K562 (cell line): Measurements from ENCODE around the gene PTK6. TPM values are rescaled to one million over a fixed set of nuclear protein-coding genes. Genes with fewer than 3 reads are reported as not detected.
A peak's percentile ranks its signal among the peaks of the same experiment; 100 is the strongest.

ENCODE experiments used
- ATAC-seq: fragments of 200-7000 bp; cut with Tn5 transposase; 3 replicates; pipeline ENCODE4 v1.9.1; 2020; ENCODE audit warnings: moderate library complexity
- BruUV-seq: library from RNA; stranded (reverse); fragments of 400-500 nt; replicated peaks from 2 replicates; lab custom pipeline; 2021; lab: Mats Ljungman, UMichigan
- CTCF ChIA-PET: fragments of 300-600 bp; formaldehyde crosslinking; extraction: SDS; loops from one replicate; lab custom pipeline; 2021; ENCODE audit warnings: low intra/inter-chr PET ratio; lab: Yijun Ruan, JAX
- POLR2A ChIA-PET: fragments of 300-600, 350-650 bp; sonication (Branson Sonifier 250); formaldehyde crosslinking; extraction: SDS; loops from one replicate; lab custom pipeline; 2021; ENCODE audit warnings: antibody characterized with exemption, inconsistent platforms; lab: Yijun Ruan, JAX
- DNase-seq, 4 experiments: peaks; one replicate each; pipeline versions ENCODE4 v3.0.0 to v3.0.0-alpha.2; 2011 to 2018; ENCODE audit warnings: low spot score in 3 of 4, mixed read lengths in 3 of 4; ENCODE audit errors: extremely low read depth in 1 of 4
- FAIRE-seq: peaks from 2 replicates; lab custom pipeline; 2011; peaks lifted over from hg19 to GRCh38; lab: Jason Lieb, UNC
- H2AFZ ChIP-seq: 2 replicates; pipeline ENCODE4 v1.6.0; 2011; ENCODE audit warnings: low read depth, low read length, control low read depth, inconsistent platforms
- H3K27ac ChIP-seq: fragments of 200-600 bp; 3 replicates; pipeline ENCODE4 v1.8.0; 2011; ENCODE audit warnings: low read depth, mild to moderate bottlenecking, control low read depth, inconsistent platforms, low read length, moderate library complexity, mixed read lengths; ENCODE audit errors: extremely low read depth
- H3K27me3 ChIP-seq, 2 experiments: fragments of 300-600 bp in 1 of 2; 2 replicates in 1 of 2; 3 replicates in 1 of 2; pipeline versions ENCODE4 v1.6.0 to v1.8.0; 2011; ENCODE audit warnings: inconsistent platforms in 2 of 2, low read length in 2 of 2, mild to moderate bottlenecking in 1 of 2, mixed read lengths in 1 of 2, moderate library complexity in 1 of 2; ENCODE audit not compliant: control insufficient read depth in 2 of 2, insufficient read depth in 2 of 2
- H3K36me3 ChIP-seq: fragments of 300-600 bp; 3 replicates; pipeline ENCODE4 v1.8.0; 2011; ENCODE audit warnings: mild to moderate bottlenecking, low read length, inconsistent platforms; ENCODE audit not compliant: control insufficient read depth, insufficient read depth
- H3K4me1 ChIP-seq, 2 experiments: fragments of 200-600 bp in 1 of 2; replicated peaks in 1 of 2; 2 replicates in 1 of 2; 3 replicates in 1 of 2; pipeline versions ENCODE4 v1.5.1 to v1.8.0; 2011; ENCODE audit warnings: inconsistent platforms in 2 of 2, low read length in 2 of 2, mild to moderate bottlenecking in 1 of 2, mixed read lengths in 1 of 2, moderate library complexity in 1 of 2; ENCODE audit not compliant: control insufficient read depth in 2 of 2, insufficient read depth in 2 of 2
- H3K4me2 ChIP-seq: 2 replicates; pipeline ENCODE4 v1.6.1; 2011; ENCODE audit warnings: low read length, control low read depth, inconsistent platforms, mixed read lengths; ENCODE audit not compliant: insufficient read depth
- H3K4me3 ChIP-seq: fragments of 200-600 bp; sonication (generic), shearing (Covaris generic); 2 replicates; pipeline ENCODE4 v1.5.1; 2016; ENCODE audit warnings: control low read depth, inconsistent platforms
- H3K79me2 ChIP-seq: fragments of 200-600 bp; 3 replicates; pipeline ENCODE4 v1.8.0; 2011; ENCODE audit warnings: low read length, inconsistent platforms; ENCODE audit not compliant: control insufficient read depth, insufficient read depth
- H3K9ac ChIP-seq, 2 experiments: 2 replicates each; pipeline versions ENCODE4 v1.6.0 to v1.6.1; 2011; ENCODE audit warnings: low read depth in 2 of 2, low read length in 2 of 2, control low read depth in 1 of 2, inconsistent platforms in 1 of 2, mild to moderate bottlenecking in 1 of 2, mixed read lengths in 1 of 2; ENCODE audit not compliant: insufficient read depth in 1 of 2
- H3K9me1 ChIP-seq: one replicate; pipeline ENCODE4 v1.6.0; 2011; ENCODE audit warnings: inconsistent platforms, mild to moderate bottlenecking, low read length, moderate library complexity; ENCODE audit not compliant: control insufficient read depth, insufficient read depth
- H3K9me3 ChIP-seq: replicated peaks from 2 replicates; pipeline ENCODE4 v1.5.1; 2011; ENCODE audit warnings: low read depth, low read length, inconsistent platforms; ENCODE audit not compliant: control insufficient read depth, insufficient read depth
- H4K20me1 ChIP-seq: replicated peaks from 2 replicates; pipeline ENCODE4 v1.6.1; 2011; ENCODE audit warnings: low read length, inconsistent platforms, mixed read lengths; ENCODE audit not compliant: control insufficient read depth, insufficient read depth
- ESRRA ChIP-seq: fragments of 450-650 bp; IDR thresholded peaks from 2 replicates; pipeline ENCODE4 v1.6.1; 2014; ENCODE audit warnings: low read depth, mild to moderate bottlenecking, moderate library complexity, borderline replicate concordance
- ETS2 ChIP-seq: IDR thresholded peaks from 2 replicates; pipeline ENCODE4 v1.6.1; 2016; ENCODE audit warnings: borderline replicate concordance, missing genetic modification characterization, mild to moderate bottlenecking, moderate library complexity, missing compliant biosample characterization; ENCODE audit not compliant: poor library complexity, severe bottlenecking
- HDAC8 ChIP-seq: fragments of 450-650 bp; IDR thresholded peaks from 2 replicates; pipeline ENCODE4 v1.6.1; 2016; ENCODE audit warnings: mild to moderate bottlenecking, missing genetic modification characterization, moderate library complexity, missing compliant biosample characterization
- HMBOX1 ChIP-seq: sonication (generic); IDR thresholded peaks from 2 replicates; pipeline ENCODE4 v1.6.1; 2016
- ILF3 ChIP-seq: fragments of 450-650 bp; IDR thresholded peaks from 2 replicates; pipeline ENCODE4 v1.6.1; 2018; ENCODE audit warnings: antibody characterized with exemption, mild to moderate bottlenecking, moderate library complexity, borderline replicate concordance
- MEF2D ChIP-seq: conservative IDR thresholded peaks from 2 replicates; pipeline ENCODE4 v1.6.1; 2016; ENCODE audit warnings: low read depth, missing genetic modification characterization, missing compliant biosample characterization
- MTA2 ChIP-seq: fragments of 450-650 bp; IDR thresholded peaks from 2 replicates; pipeline ENCODE4 v1.6.1; 2016; ENCODE audit warnings: low read depth
- NR2C1 ChIP-seq, 2 experiments: fragments of 450-650 bp; IDR thresholded peaks; 2 replicates each; pipeline ENCODE4 v1.6.1; 2017; ENCODE audit warnings: mild to moderate bottlenecking in 2 of 2, antibody characterized with exemption in 1 of 2, inconsistent platforms in 1 of 2, missing compliant biosample characterization in 1 of 2, missing genetic modification characterization in 1 of 2
- NR3C1 ChIP-seq: sonication (generic); formaldehyde crosslinking; IDR thresholded peaks from 2 replicates; pipeline ENCODE4 v1.8.1; 2022; ENCODE audit warnings: missing genetic modification reagents
- PHB2 ChIP-seq: fragments of 450-650 bp; IDR thresholded peaks from 2 replicates; pipeline ENCODE4 v1.6.1; 2017; ENCODE audit warnings: low read depth
- RCOR1 ChIP-seq, 2 experiments: IDR thresholded peaks; 2 replicates each; pipeline ENCODE4 v1.6.1; 2012; ENCODE audit warnings: low read depth in 2 of 2, low read length in 2 of 2, borderline replicate concordance in 1 of 2, improper control_type of control experiment in 1 of 2
- SMARCA4 ChIP-seq: fragments of 450-650 bp; IDR thresholded peaks from 2 replicates; pipeline ENCODE4 v1.6.1; 2016
- SREBF2 ChIP-seq: sonication (generic); formaldehyde crosslinking; IDR thresholded peaks from 2 replicates; pipeline ENCODE4 v1.4.0; 2020; ENCODE audit warnings: mild to moderate bottlenecking, missing genetic modification reagents
- SRSF9 ChIP-seq: fragments of 200-400 bp; formaldehyde crosslinking; IDR thresholded peaks from 2 replicates; pipeline ENCODE4 v1.6.1; 2017; ENCODE audit warnings: low read depth, low read length, borderline replicate concordance
- ZFP30 ChIP-seq: fragments of 250-450 bp; sonication (Bioruptor Pico); IDR thresholded peaks from 2 replicates; pipeline ENCODE4 v1.8.0; 2022; ENCODE audit warnings: moderate library complexity, mild to moderate bottlenecking, inconsistent platforms, borderline replicate concordance
- ZKSCAN8 ChIP-seq: fragments of 200-800 bp; sonication (Bioruptor generic); IDR thresholded peaks from 2 replicates; pipeline ENCODE4 v1.6.1; 2016; ENCODE audit warnings: missing genetic modification characterization, missing compliant biosample characterization
- WGBS: fragments of 100-300 bp; shearing (Covaris generic); methylation state at CpG from one replicate; pipeline ENCODE4 v1.1.6; 2016; ENCODE audit warnings: low coverage, mixed read lengths; ENCODE audit not compliant: insufficient coverage; ENCODE audit errors: missing lambda C conversion rate; 5-methylcytosine and 5-hydroxymethylcytosine counted together
- in situ Hi-C: fragments of 300-500 bp; cut with MboI; formaldehyde crosslinking; loops from 4 replicates; pipeline ENCODE4 v1.15.0; 2018; ENCODE audit warnings: inconsistent platforms, mixed read lengths
- intact Hi-C: fragments of 100-400 bp; cut with micrococcal nuclease; formaldehyde crosslinking; loops from 2 replicates; pipeline ENCODE4 v1.14.2; 2022
- polyA plus RNA-seq, 8 experiments: library from polyadenylated mRNA; depleted of rRNA in 4 of 8; stranded (reverse) in 5 of 8; unstranded in 3 of 8; fragments of >200 nt; fragmentation: Nextera tagmentation in 2 of 8; fragmentation: Illumina TruSeq in 1 of 8; extraction: Ambion mirVana in 2 of 8; extraction: Trizol in 1 of 8; gene quantifications; 2 replicates each; pipeline versions ENCODE4 v1.2.1 to v1.2.3, GENCODE V29; 2011 to 2014; ENCODE audit warnings: inconsistent platforms in 1 of 8, missing spikeins in 1 of 8
- total RNA-seq, 7 experiments: library from RNA; depleted of rRNA in 6 of 7; stranded (reverse); fragments of >200 nt in 6 of 7; fragmentation: Illumina TruSeq in 2 of 7; extraction: Trizol in 2 of 7; gene quantifications; 2 replicates each; pipeline versions ENCODE4 v1.2.1 to v1.2.3, GENCODE V29; 2011 to 2021; ENCODE audit warnings: low replicate concordance in 1 of 7

Gene PTK6
- total and polyA plus RNA-seq, 9 of the 15 experiments (the other 6 are each of a cell fraction or from before 2014, with no cell fraction given), result 0.07 TPM; not detected in 8

- FAIRE-seq (no peak), DNase-seq (no peak), ATAC-seq (no peak)
- Histone ChIP-seq H3K4me3 (no peak overlapping the region), H2AFZ (peak overlapping the region; percentile 55; the same call in 1 of the 2 replicates), H3K36me3 (no peaks in the 10 kb centered on the region), H3K4me1 (peaks cover 8 to 47% of the 10 kb centered on the region in 2 experiments), H3K9me1 (peaks cover 3% of the 10 kb centered on the region), H3K9me3 (no peaks in the 10 kb centered on the region), H4K20me1 (peaks cover 3% of the 10 kb centered on the region; the same call in 1 of the 2 replicates), H3K4me2 (no peak overlapping the region), H3K27ac (no peak overlapping the region), H3K79me2 (no peaks in the 10 kb centered on the region), H3K9ac (no peak overlapping the region), H3K27me3 (no peaks in the 10 kb centered on the region)
- ChIA-PET POLR2A (interaction anchor here (0.8 to 1.3 kb wide), 2 partner anchors 10 to 34 kb away, joined by 3 read pairs; no protein-coding TSS in a partner anchor), CTCF (no interaction called here)
- intact Hi-C loops (no loop called here), in situ Hi-C loops (no loop called here)
- WGBS, result 62% methylated on average over 19 of the region's 19 CpGs
- TF ChIP-seq SRSF9, result no peak
- no peak for TF ChIP-seq ZKSCAN8 (CRISPR knock-in tag)
- no peak for TF ChIP-seq MTA2
- no peak for TF ChIP-seq SMARCA4
- TF ChIP-seq HDAC8, result no peak
- TF ChIP-seq ZFP30 (CRISPR knock-in tag), result no peak
- no peak for TF ChIP-seq HMBOX1
- TF ChIP-seq ETS2 (tag), result no peak
- TF ChIP-seq PHB2, result no peak
- TF ChIP-seq SREBF2 (CRISPR knock-in tag), result no peak
- TF ChIP-seq MEF2D (tag), result no peak
- TF ChIP-seq NR2C1 (IDR thresholded peaks at IDR 0.05), result no peak
- no peak for TF ChIP-seq NR2C1 (tag; IDR thresholded peaks at IDR 0.05)
- no peak for TF ChIP-seq ESRRA
- TF ChIP-seq RCOR1 (IDR thresholded peaks at IDR 0.05; ENCODE audit: borderline replicate concordance in 1 of 2, low read depth in 2 of 2, low read length in 2 of 2), result no peak
- TF ChIP-seq NR3C1 (CRISPR knock-in tag), result no peak
- no peak for TF ChIP-seq ILF3
- no TSS peak for BruUV-seq
These were observed 40.2 kb upstream of the PTK6 start for GRCh38 chr20:63577317-63577894.
